Activated T-helper 1 cell treated with anti-CD3 and anti-CD28 coated beads, Interleukin-2, amount 50 U/mL, for 16 hours (primary cell): Measurements from ENCODE around the gene TMEM107.

ENCODE experiments used
- DNase-seq, 2 donors: peaks; one replicate each; pipeline ENCODE4 v3.0.0-alpha.2; 2020; ENCODE audit warnings: low read depth in 1 of 2, low spot score in 1 of 2

TMEM107 gene

DNA sequence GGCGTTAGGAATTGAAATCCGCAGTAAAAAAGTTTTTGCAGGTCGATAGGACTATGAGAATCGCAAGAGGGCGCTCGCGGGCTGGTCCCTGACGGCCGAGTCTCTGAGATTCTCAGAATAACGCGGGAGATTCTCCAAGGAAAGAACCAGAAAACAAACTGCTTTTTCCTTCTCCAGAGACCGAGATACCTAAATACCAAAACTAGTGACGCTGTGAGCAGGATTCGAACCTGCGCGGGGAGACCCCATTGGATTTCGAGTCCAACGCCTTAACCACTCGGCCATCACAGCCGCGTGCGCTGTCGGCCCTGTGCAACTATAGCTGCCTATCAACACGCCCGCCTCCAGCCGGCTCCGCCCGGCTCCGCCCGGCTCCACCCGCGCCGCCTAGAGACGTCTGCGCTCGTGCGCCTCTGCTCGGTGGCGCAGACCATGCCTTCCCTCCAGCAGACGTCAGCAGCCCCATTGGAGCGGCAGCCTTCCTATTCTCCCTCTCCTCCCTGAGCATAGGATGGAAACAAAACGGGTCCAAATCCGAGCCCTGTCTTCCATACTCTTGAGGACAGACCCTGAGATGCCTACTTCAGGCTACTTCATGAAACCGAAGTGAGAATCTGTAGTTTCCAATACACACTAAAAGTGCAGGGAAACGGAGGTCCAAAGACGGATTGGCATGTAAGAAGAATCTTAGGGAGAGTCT, 37.4 kb downstream of the TMEM107 start:
- peak; percentile 92 for DNase-seq

DNA sequence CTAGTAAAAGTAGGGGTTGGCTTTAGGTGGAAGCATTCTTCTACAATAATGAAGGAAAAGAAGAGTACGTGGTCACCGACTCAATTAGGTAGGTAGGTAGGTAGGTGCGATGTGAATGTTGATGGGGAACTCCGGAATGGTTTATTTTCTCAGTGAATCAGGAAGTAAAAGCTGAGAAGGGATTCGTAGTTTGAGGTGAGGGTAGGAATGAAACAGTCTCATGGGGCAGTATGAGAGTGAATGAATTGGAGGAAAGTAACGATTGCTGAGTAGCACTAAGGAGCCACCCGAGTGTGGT, 37.9 kb downstream of the TMEM107 start:
- no peak for DNase-seq

DNA sequence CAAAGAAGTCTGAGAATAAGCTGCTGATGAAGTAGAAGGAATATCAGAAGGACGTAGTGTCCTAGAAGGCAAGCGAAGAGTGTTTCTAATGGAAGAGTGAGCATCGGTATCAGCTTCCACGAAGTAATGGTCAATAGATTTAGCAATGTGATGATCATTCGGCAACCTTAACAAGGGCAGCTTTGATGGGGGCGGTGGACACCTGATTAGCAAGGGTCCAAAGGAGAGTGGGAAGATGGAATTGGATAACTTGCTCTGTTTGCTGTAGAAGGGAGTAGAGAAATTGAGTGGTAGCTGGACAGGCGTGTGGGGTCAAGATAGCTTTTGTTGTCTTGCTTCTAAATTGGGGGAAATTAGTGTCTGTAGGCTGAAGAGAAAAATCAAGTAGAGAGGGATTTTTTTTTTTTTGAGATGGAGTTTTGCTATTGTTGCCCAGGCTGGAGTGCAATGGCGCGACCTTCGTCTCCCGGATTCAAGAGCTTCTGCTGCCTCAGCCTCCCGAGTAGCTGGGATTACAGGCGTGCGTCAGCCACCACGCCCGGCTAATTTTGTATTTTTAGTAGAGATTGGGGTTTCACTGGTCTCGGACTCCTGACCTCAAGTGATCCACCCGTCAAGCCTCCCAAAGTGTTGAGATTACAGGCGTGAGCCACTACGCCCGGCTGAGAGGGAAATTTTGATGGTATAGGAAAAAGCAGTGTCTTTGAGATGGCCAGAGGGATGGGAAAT, 38.4 kb downstream of the TMEM107 start:
- no peak for DNase-seq

DNA sequence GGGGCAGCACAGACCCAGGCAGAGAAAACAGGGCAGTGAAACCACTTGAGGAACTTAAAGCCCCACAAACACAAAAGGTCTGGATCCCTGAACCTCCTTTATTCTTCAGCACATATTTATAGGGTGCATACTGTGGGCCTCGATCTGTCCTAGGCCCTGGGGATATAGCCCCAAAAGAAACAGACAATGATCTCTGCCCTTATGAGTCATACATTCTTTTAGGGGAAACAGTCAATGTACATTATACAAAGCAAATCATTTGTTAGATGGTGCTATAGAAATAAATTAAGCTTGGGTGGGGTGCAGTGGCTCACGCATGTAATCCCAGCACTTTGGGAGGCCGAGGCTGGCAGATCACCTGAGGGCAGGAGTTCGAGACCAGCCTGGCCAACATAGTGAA, 42.2 kb downstream of the TMEM107 start:
- no peak for DNase-seq

DNA sequence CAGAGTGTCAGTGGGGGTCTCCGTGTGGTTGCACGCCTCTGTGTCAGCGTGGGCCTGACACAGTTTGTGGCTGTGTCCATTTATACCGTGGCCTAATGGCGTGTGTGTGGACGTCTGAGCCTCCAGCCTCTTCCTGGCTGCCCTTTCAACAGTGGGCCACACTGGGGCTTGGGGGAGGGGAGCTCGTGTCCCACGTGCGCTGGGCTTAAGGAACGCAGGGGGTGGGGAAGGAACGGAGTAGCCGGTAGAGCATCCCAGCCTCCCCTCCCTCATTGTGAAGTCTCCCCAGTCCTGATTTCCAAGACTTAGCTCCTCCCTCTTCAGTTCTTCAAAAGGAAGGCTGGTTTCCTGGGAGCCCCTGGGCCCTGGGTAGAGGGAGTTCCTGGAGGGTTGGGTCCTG, 42.8 kb downstream of the TMEM107 start:
- no peak for DNase-seq

DNA sequence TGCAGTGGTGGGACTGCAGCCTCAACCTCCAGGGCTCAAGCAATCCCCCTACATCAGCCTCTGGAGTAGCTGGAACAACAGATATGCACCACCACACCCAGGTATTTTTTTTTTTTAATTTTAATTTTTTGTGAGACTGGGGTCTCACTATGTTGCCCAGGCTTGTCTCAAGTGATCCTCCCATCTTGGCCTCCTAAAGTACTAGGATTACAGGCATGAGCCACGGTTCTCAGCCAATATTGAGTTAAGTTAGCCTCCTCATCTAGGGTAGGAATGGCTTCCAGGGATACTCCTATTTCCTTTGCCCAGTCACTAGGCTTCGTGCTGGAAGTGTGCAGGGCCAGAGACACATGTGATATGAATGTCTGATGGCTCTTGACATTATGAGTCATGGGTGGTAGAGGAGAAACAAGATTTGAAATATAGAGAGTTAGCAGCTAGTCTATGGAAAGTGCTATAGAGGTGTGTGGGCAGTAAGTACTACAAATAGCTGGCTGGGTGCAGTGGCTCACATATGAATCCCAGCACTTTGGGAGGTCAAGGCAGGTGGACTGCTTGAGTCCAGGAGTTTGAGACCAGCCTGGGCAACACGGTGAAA, 44.2 kb downstream of the TMEM107 start:
- DNase-seq = no peak

DNA sequence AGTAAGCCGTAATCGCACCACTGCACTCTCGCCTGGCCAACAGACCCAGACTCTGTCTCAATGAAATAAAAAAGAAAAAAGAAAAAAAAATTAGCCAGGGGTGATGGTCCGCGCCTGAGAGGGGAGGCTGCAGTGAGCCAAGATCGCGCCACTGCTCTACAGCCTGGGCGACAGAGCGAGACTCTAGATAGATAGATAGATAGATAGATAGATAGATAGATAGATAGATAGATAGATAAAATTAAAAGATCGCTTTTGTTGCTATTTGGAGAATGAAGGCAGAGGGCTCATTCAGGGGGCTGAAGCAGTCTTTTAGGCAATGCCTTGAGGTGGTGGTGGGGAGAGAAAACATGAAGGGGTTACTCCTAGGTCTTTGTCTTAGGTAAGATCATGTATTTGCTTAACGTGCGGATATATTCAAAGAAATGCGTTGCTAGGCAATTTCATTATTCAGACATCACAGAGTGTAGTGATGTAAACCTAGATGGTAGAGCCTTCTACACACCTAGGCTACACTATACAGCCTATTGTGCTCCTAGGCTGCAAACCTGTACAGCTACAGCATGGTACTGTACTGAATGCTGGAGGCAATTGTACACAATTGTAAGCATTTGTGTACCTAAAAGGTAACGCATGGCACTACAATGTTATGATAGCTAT, 47.9 kb downstream of the TMEM107 start:
- no peak for DNase-seq

DNA sequence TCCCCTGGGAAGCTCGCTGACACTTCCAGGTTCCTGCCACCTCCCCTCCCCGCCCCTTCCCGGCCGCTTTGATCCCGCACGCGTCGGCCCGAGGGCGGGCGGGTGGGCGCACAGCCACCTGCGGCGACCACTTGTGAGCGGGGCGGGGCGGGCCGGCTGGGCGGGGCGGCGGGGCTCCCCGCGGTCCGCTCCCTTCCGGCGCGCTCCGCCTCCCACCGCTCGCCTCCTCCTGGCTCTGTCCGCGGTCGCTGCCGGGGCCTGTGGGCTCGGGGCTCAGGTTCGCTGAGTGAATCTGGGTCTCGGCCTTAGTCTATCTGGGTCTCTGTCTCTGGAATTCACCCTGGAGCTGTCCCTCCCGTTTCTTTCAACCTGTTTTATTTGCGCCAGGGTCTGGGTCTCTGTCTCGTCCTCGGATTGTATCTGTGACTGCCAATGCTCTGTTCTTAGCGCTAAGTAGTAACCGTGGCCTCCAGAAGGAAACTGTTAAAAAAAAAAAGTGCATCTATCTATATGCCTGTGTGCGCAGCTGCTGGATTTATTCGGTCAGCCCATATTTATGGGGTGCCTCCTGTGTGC, 49.6 kb downstream of the TMEM107 start:
- DNase-seq = no peak

DNA sequence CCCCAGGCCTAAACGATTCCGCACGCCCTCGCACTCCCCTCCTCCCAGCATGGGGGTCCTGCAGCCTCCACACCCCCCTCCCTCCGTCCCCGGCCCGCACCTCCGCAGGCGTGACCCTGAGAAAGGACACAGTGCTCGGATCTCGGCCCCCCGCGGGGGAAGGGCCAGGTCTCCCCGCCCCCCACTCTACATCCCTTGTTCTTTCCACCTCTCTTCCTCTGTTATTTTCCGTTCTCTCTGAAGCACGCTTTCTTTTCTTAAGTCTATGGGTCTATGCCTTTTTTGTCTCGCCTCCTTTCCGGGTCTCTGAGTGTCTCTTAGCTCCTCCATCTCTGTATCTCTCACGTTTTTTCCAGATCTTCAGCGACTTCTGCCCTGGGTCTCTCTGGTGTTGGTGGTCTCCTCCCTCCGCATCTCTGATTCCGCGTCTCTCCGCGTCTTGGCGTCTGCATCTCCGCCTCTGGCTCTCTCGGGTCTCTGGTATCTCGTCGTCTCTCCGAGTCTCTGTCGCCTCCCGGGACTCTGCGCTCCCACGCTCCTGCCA, 50.2 kb downstream of the TMEM107 start:
- DNase-seq = no peak

DNA sequence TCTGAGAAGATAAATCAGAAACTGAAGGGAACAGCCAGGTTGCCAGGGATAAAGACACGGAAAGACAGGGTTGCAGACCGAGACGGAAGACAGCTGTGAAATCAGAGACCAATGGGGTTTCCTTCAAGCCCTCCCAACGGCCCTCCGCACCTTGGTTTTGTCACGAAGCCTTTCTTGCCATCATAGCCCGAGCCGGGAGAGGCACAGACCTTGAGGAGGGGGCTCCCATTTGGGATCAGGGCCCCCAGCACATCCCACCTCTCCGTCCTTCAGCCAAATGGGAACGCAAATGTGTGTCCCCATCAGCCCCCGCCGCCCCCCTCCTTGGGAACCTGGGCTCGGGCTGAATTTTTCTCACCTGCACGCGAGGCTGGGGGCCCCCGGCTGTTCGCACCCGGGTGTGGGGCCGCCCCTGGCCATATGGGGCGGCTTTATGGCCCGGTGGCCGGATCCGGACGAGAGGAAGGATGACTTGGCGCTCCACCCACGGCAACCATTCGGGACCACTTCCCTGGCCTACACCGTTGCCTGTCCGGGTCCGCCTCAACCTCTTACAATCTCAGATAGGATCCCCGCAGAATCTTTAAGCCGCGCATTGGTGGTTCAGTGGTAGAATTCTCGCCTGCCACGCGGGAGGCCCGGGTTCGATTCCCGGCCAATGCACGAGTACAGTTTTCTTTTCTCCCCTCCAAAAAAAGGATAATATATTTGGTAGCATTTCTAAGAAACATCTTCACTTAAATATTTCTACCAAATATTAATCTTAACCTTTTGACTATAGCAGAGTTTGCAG, 50.8 kb downstream of the TMEM107 start:
- peak; percentile 78 to 80 for DNase-seq

DNA sequence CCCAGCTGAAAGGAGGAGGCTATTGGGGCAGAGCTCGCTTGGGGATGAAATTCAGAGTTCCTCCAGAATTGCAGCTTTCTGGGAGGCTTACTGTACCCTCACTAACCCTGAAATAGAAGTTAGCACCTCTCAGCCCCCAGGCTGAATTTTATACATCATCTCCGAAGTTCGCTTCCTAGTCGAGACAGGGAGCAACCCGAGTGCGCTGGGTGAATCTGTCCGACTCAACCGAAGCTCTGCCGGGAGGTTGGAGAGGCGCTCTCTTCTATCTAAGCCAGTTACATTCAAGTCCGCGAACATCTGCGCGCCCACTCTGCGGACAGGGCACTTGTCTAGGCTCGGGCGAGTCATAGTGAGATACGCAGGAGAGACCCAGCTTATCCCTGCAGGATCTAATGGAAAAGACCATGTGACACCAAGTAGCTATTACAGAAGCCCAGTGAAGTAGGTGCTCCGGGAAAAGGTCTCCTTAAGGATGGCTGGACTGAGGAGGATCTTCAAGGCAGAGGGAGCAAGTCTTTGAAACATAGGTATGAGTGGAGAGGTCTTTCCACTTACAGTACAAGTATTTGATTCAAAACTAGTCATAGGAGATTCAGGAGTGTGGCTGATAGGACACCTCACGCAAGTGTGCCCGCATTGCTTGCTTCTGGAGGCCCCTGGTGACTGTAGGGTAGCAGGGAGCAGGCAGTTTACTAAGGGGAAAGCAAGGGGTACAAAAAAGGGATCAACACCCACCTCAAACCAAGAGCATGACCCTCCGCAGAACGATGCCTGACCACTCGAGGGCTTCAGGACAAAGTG, 51.6 kb downstream of the TMEM107 start:
- no peak for DNase-seq

DNA sequence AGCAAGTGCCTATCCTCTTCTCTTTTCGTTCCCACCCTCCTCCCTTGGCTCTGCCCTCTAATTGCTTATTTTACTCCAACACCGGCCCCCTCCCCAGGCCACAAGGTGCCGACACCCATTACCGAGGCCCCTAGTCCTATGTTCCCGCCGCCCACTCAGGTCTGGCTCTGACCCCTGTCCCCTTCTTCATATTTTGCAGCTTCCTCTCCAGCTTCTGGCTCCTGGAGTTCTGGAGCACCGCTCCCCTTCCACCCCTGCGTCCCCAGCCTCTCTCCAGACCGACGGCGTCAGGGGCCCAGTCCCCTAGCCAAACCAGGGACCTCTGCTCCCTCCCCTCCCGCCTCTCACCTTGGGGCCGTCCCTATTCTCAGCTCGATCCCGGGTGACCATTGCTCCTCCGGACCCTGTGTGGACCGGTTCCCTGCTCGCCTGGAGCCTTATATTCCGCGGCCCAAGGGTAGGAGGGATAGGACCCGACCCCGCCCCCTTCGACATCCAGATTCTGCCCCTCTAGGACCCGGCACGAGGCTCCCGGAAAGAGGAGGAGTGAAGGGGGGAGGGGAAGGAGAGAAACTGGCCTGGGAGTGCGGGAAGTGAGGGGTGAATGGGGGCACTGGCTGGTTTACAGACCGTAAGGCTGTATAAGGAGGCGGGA, 52.4 kb downstream of the TMEM107 start, which contains the start of gene HES7:
Gene HES7 (minus strand): TSS at position 412 of the 655 bp plus-strand sequence. CDS start 22 bp downstream, at position 390.
- DNase-seq = no peak

DNA sequence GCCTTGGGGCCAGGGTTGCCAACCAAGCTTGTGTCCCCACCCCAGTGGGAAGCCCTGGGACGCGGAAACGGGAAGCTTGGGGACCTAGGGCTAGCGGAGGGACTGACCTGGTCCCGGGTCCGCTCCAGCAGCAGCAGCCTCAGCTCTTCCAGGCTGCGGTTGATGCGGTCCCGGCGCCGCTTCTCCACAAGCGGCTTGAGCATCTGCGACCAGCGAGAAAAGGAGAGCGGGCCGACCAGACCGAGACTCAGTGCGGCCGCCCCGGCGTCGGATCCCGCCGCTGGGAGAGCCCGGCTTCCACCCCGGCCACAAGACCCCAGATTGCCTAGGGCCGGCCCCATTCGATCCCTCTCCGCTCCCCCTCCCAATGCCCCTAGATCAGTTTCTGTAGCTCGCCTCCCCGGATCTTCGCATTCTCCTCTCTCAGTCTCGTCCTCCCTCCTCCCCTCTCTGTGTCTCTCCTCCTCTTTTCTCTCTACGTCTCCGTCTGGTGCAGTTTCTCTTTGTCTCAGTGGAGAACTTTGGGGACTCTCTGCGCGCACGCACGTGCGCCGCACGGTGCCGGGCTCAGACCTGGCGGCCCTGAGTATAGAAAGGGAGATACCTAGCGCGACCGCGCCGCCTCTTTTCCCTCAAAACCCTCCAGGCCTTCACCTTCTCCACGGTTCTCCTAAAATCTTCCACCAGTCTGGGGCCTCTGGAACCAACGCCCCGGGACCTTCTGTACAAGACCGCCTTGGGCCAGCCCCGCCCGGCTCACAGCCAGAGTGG, 53.1 kb downstream of the TMEM107 start:
- no peak for DNase-seq
